Right lung (tissue), 5 donors: Measurements from ENCODE around the gene CFAP141. TPM values are rescaled to one million over a fixed set of nuclear protein-coding genes. Genes with fewer than 3 reads are reported as not detected.

ENCODE experiments used
- DNase-seq, 2 donors: peaks; one replicate each; pipeline ENCODE4 v3.0.0-alpha.2; 2013
- polyA plus RNA-seq, 5 donors: library from polyadenylated mRNA; unstranded; fragments of 120-200 nt; gene quantifications; one replicate each; pipeline versions ENCODE4 v1.2.1 to v1.2.3, GENCODE V29; 2013; ENCODE audit warnings: inconsistent platforms in 1 of 5, low replicate concordance in 1 of 5; ENCODE audit not compliant: insufficient read length in 5 of 5, insufficient read depth in 1 of 5

CFAP141 gene
- polyA plus RNA-seq, 5 donors, result 2.7 to 6.5 (median 3.8) TPM; not detected in 1

- no peak for DNase-seq
Measured at GRCh38 chr1:154174654-154175053, 31.5 kb downstream of the CFAP141 start.

GRCh38 chr1:154171880-154172279 is 34.3 kb downstream of the CFAP141 start:
- DNase-seq, result no peak

GRCh38 chr1:154171223-154171583 is 34.9 kb downstream of the CFAP141 start:
- no peak for DNase-seq

- no peak for DNase-seq
Measured at GRCh38 chr1:154170547-154171222, 35.4 kb downstream of the CFAP141 start.

- DNase-seq, result no peak
Measured at GRCh38 chr1:154167461-154167860, 38.7 kb downstream of the CFAP141 start.

- no peak for DNase-seq
Measured at GRCh38 chr1:154166207-154166606, 39.9 kb downstream of the CFAP141 start.

GRCh38 chr1:154159554-154159953 is 46.6 kb downstream of the CFAP141 start:
- DNase-seq, result no peak

- no peak for DNase-seq
Measured at GRCh38 chr1:154158307-154159125, 47.6 kb downstream of the CFAP141 start.

GRCh38 chr1:154157520-154158306 is 48.4 kb downstream of the CFAP141 start:
- DNase-seq, result no peak

GRCh38 chr1:154155251-154155650 is 50.9 kb downstream of the CFAP141 start:
- DNase-seq, result peak; percentile 55 to 65

GRCh38 chr1:154154534-154155191 is 51.5 kb downstream of the CFAP141 start, which contains the start of gene NUP210L:
Gene NUP210L, minus strand, starts transcription at chr1:154155073.
- DNase-seq, result peak; percentile 68

GRCh38 chr1:154154053-154154452 is 52.1 kb downstream of the CFAP141 start:
- no peak for DNase-seq

GRCh38 chr1:154151311-154151710 is 54.8 kb downstream of the CFAP141 start:
- no peak for DNase-seq

Other genes with a start within 250 kb of the CFAP141 start
- 10 to 100 TPM; 38.8 to 64.2 (median 50.4) TPM for gene CRTC2, start 247.7 kb downstream of the CFAP141 start, polyA plus RNA-seq
- 10 to 100 TPM; 57.6 to 72.1 (median 66.1) TPM for gene SLC39A1, start 242.8 kb downstream of the CFAP141 start, polyA plus RNA-seq
- gene CREB3L4, start 238.4 kb downstream of the CFAP141 start, polyA plus RNA-seq, result 10 to 100 TPM; 34.9 to 44.9 (median 40.1) TPM
- 100 to 1,000 TPM in 1 of 5 donors, 10 to 100 TPM in 4; 81.7 to 104 (median 90.1) TPM for gene JTB, start 228.7 kb downstream of the CFAP141 start, polyA plus RNA-seq
- gene RAB13, start 220.0 kb downstream of the CFAP141 start, polyA plus RNA-seq, result 100 to 1,000 TPM; 145 to 175 (median 155) TPM
- gene RPS27, start 215.6 kb downstream of the CFAP141 start, polyA plus RNA-seq, result 1,000 to 10,000 TPM; 3,493 to 4,788 (median 3,660) TPM
- under 1 TPM; 0.09 to 0.18 (median 0.14) TPM for gene NUP210L, start 51.3 kb downstream of the CFAP141 start, polyA plus RNA-seq
- gene TPM3, start 14.2 kb downstream of the CFAP141 start, polyA plus RNA-seq, result 100 to 1,000 TPM; 234 to 271 (median 253) TPM
- gene UBAP2L, start 14.6 kb upstream of the CFAP141 start, polyA plus RNA-seq, result 100 to 1,000 TPM; 146 to 182 (median 173) TPM
- 10 to 100 TPM; 73.2 to 81.0 (median 79.2) TPM for gene HAX1, start 66.3 kb upstream of the CFAP141 start, polyA plus RNA-seq
- under 1 TPM; 0.14 to 0.40 (median 0.21) TPM for gene AQP10, start 114.8 kb upstream of the CFAP141 start, polyA plus RNA-seq
- 10 to 100 TPM; 28.3 to 38.3 (median 35.3) TPM for gene ATP8B2, start 119.2 kb upstream of the CFAP141 start, polyA plus RNA-seq
- 1 to 10 TPM; 3.9 to 5.7 (median 5.2) TPM for gene IL6R, start 199.0 kb upstream of the CFAP141 start, polyA plus RNA-seq